Mesendoderm (in vitro differentiated cells): ENCODE measurements around the gene ARL15.

Experiments used
- DNase-seq: peaks from one replicate; pipeline ENCODE4 v3.0.0; 2013
- H2AK5ac ChIP-seq: 2 replicates; pipeline ENCODE4 v1.6.1; 2013; ENCODE audit warnings: low read length, inconsistent platforms
- H2BK120ac ChIP-seq: 2 replicates; pipeline ENCODE4 v1.6.1; 2013; ENCODE audit warnings: low read depth, mild to moderate bottlenecking, low read length, moderate library complexity, mixed read lengths
- H2BK15ac ChIP-seq: replicated peaks from 2 replicates; pipeline ENCODE4 v1.6.1; 2013; ENCODE audit warnings: low read depth, mild to moderate bottlenecking, moderate library complexity
- H2BK5ac ChIP-seq: 2 replicates; pipeline ENCODE4 v1.6.1; 2013; ENCODE audit warnings: low read length, inconsistent platforms
- H3K18ac ChIP-seq: 2 replicates; pipeline ENCODE4 v1.6.1; 2013; ENCODE audit warnings: mild to moderate bottlenecking, low read length, mixed read lengths
- H3K23ac ChIP-seq: one replicate; pipeline ENCODE4 v1.6.1; 2013; ENCODE audit warnings: low read length
- H3K27ac ChIP-seq: 2 replicates; pipeline ENCODE4 v1.5.1; 2013; ENCODE audit warnings: low read depth, mild to moderate bottlenecking, inconsistent platforms, low read length, moderate library complexity
- H3K27me3 ChIP-seq: 2 replicates; pipeline ENCODE4 v1.6.1; 2013; ENCODE audit warnings: low read length, control low read depth, mild to moderate bottlenecking, inconsistent platforms; ENCODE audit not compliant: insufficient read depth, poor library complexity
- H3K36me3 ChIP-seq: 2 replicates; pipeline ENCODE4 v1.6.1; 2013; ENCODE audit warnings: low read length, inconsistent platforms; ENCODE audit not compliant: control insufficient read depth, insufficient read depth
- H3K4ac ChIP-seq: one replicate; pipeline ENCODE4 v1.6.1; 2013; ENCODE audit warnings: low read depth, mild to moderate bottlenecking, low read length, moderate library complexity
- H3K4me1 ChIP-seq: 2 replicates; pipeline ENCODE4 v1.6.1; 2013; ENCODE audit warnings: low read depth, low read length, inconsistent platforms; ENCODE audit not compliant: control insufficient read depth
- H3K4me2 ChIP-seq: 2 replicates; pipeline ENCODE4 v1.6.1; 2013; ENCODE audit warnings: low read length
- H3K4me3 ChIP-seq: 2 replicates; pipeline ENCODE4 v1.5.1; 2013; ENCODE audit warnings: mild to moderate bottlenecking, low read length
- H3K56ac ChIP-seq: one replicate; pipeline ENCODE4 v1.6.1; 2013; ENCODE audit warnings: low read length
- H3K79me1 ChIP-seq: 2 replicates; pipeline ENCODE4 v1.6.1; 2013; ENCODE audit warnings: low read length, inconsistent platforms
- H3K79me2 ChIP-seq: 2 replicates; pipeline ENCODE4 v1.6.1; 2013; ENCODE audit warnings: mild to moderate bottlenecking, low read length; ENCODE audit not compliant: control insufficient read depth, insufficient read depth
- H3K9ac ChIP-seq: 2 replicates; pipeline ENCODE4 v1.6.1; 2013; ENCODE audit warnings: low read length, inconsistent platforms
- H4K5ac ChIP-seq: one replicate; pipeline ENCODE4 v1.6.1; 2013; ENCODE audit warnings: low read length
- H4K8ac ChIP-seq: one replicate; pipeline ENCODE4 v1.6.1; 2013; ENCODE audit warnings: low read depth, mild to moderate bottlenecking, control low read depth, low read length, moderate library complexity
- WGBS: extraction: QIAGEN DNeasy Blood & Tissue Kit; methylation state at CpG from one replicate; pipeline ENCODE4 v1.1.7; 2013; ENCODE audit warnings: low lambda C conversion rate, missing lambda C conversion rate; ENCODE audit not compliant: insufficient coverage; ENCODE audit errors: extremely low coverage; 5-methylcytosine and 5-hydroxymethylcytosine counted together

Gene ARL15

GRCh38 chr5:54001976-54002775 is 308.2 kb downstream of the ARL15 start:
- H3K56ac ChIP-seq = no peak overlapping the region
- H3K27me3 ChIP-seq = no peaks in the 10 kb centered on the region
- H3K4ac ChIP-seq = no peak overlapping the region
- no peak overlapping the region for H4K8ac ChIP-seq
- H3K27ac ChIP-seq = no peak overlapping the region
- no peaks in the 10 kb centered on the region for H3K79me1 ChIP-seq
- H3K9ac ChIP-seq = no peak overlapping the region
- no peak overlapping the region for H2BK15ac ChIP-seq
- H3K79me2 ChIP-seq = no peaks in the 10 kb centered on the region
- H2AK5ac ChIP-seq = no peak overlapping the region
- H3K4me3 ChIP-seq = no peak overlapping the region
- H3K18ac ChIP-seq = no peak overlapping the region
- no CpG with 5 or more reads among the region's 5 CpGs for WGBS
- no peak overlapping the region for H3K23ac ChIP-seq
- no peak for DNase-seq
- no peak overlapping the region for H4K5ac ChIP-seq
- no peak overlapping the region for H3K4me2 ChIP-seq
- peaks cover 10% of the 10 kb centered on the region for H3K4me1 ChIP-seq
- no peak overlapping the region for H2BK5ac ChIP-seq
- H2BK120ac ChIP-seq = no peak overlapping the region
- no peaks in the 10 kb centered on the region for H3K36me3 ChIP-seq

GRCh38 chr5:54000011-54000410 is 310.4 kb downstream of the ARL15 start:
- Histone ChIP-seq H4K8ac (no peak overlapping the region), H2BK5ac (no peak overlapping the region), H3K79me1 (no peaks in the 10 kb centered on the region), H3K4me2 (no peak overlapping the region), H3K4ac (no peak overlapping the region), H3K79me2 (no peaks in the 10 kb centered on the region), H3K23ac (no peak overlapping the region), H3K36me3 (no peaks in the 10 kb centered on the region), H3K4me1 (peaks cover 10% of the 10 kb centered on the region), H3K18ac (no peak overlapping the region), H3K27me3 (no peaks in the 10 kb centered on the region), H2BK120ac (no peak overlapping the region), H3K4me3 (no peak overlapping the region), H4K5ac (no peak overlapping the region), H2AK5ac (no peak overlapping the region), H3K9ac (no peak overlapping the region), H2BK15ac (no peak overlapping the region), H3K27ac (no peak overlapping the region), H3K56ac (no peak overlapping the region)
- WGBS = no CpG with 5 or more reads among the region's 2 CpGs
- DNase-seq = no peak

GRCh38 chr5:53997736-53998627 is 312.4 kb downstream of the ARL15 start:
- Histone ChIP-seq H3K4me2 (no peak overlapping the region), H2BK120ac (peak overlapping the region; percentile 45), H3K18ac (peak overlapping the region; percentile 68), H3K79me1 (no peaks in the 10 kb centered on the region), H3K27ac (peak overlapping the region; percentile 74), H4K8ac (no peak overlapping the region), H3K4me3 (no peak overlapping the region), H2AK5ac (no peak overlapping the region), H3K36me3 (no peaks in the 10 kb centered on the region), H3K9ac (no peak overlapping the region), H2BK5ac (peak overlapping the region; percentile 58), H3K23ac (no peak overlapping the region), H4K5ac (no peak overlapping the region), H3K79me2 (no peaks in the 10 kb centered on the region), H3K4ac (peak overlapping the region; percentile 70), H3K27me3 (no peaks in the 10 kb centered on the region), H3K4me1 (peaks cover 10% of the 10 kb centered on the region), H2BK15ac (peak overlapping the region; percentile 76), H3K56ac (no peak overlapping the region)
- no CpG with 5 or more reads among the region's 5 CpGs for WGBS
- peak; percentile 74 for DNase-seq

- Histone ChIP-seq H2BK15ac (peak overlapping the region; percentile 41), H2AK5ac (no peak overlapping the region), H4K8ac (no peak overlapping the region), H2BK5ac (no peak overlapping the region), H3K27ac (no peak overlapping the region), H3K4me1 (peaks cover 10% of the 10 kb centered on the region), H3K23ac (no peak overlapping the region), H3K9ac (no peak overlapping the region), H3K18ac (no peak overlapping the region), H3K79me1 (no peaks in the 10 kb centered on the region), H4K5ac (no peak overlapping the region), H3K4me3 (no peak overlapping the region), H3K27me3 (no peaks in the 10 kb centered on the region), H3K4me2 (no peak overlapping the region), H3K56ac (no peak overlapping the region), H2BK120ac (no peak overlapping the region), H3K36me3 (no peaks in the 10 kb centered on the region), H3K4ac (no peak overlapping the region), H3K79me2 (no peaks in the 10 kb centered on the region)
- DNase-seq = no peak
- WGBS = no CpG with 5 or more reads among the region's 4 CpGs
Observed at GRCh38 chr5:53996008-53996407, 314.4 kb downstream of the ARL15 start.

DNA sequence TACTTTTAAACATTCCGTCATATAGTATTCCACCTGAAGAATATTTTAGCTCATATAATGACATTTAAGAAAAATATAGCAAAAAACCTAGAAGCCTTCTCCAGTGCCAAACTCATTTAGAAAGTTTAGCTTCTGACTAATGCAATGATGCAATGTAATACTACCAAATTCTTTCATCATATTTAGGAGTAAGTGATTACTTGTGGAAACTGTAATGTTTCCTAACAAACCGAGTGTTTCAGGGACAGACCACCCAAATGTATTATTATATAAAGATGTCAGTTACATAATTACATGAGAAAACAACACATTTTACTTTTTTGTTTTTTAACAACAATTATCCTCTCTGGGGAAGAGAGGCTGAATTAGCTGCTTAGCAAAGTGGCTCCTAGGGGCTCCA is 316.2 kb downstream of the ARL15 start:
- H3K79me1 ChIP-seq = no peaks in the 10 kb centered on the region
- H3K4me3 ChIP-seq = no peak overlapping the region
- DNase-seq = no peak
- H3K36me3 ChIP-seq = no peaks in the 10 kb centered on the region
- no CpG with 5 or more reads among the region's 2 CpGs for WGBS
- no peak overlapping the region for H2BK5ac ChIP-seq
- no peak overlapping the region for H3K18ac ChIP-seq
- no peaks in the 10 kb centered on the region for H3K27me3 ChIP-seq
- H3K56ac ChIP-seq = no peak overlapping the region
- no peak overlapping the region for H3K4me2 ChIP-seq
- H4K8ac ChIP-seq = no peak overlapping the region
- no peak overlapping the region for H3K23ac ChIP-seq
- H2BK15ac ChIP-seq = no peak overlapping the region
- no peaks in the 10 kb centered on the region for H3K79me2 ChIP-seq
- no peak overlapping the region for H4K5ac ChIP-seq
- peaks cover 10% of the 10 kb centered on the region for H3K4me1 ChIP-seq
- no peak overlapping the region for H2BK120ac ChIP-seq
- no peak overlapping the region for H3K9ac ChIP-seq
- no peak overlapping the region for H3K4ac ChIP-seq
- H2AK5ac ChIP-seq = no peak overlapping the region
- H3K27ac ChIP-seq = no peak overlapping the region
